Thymus (tissue), 11 donors: ENCODE measurements around the gene RAD51B. TPM values are rescaled to one million over a fixed set of nuclear protein-coding genes. Genes with fewer than 3 reads are reported as not detected.

Source experiments
- DNase-seq, 9 donors: peaks; one replicate each; pipeline ENCODE4 v3.0.0-alpha.2; 2013; ENCODE audit warnings: low spot score in 9 of 9, low read depth in 6 of 9, missing footprints in 1 of 9
- H3K27ac ChIP-seq, 2 donors: one replicate each; pipeline ENCODE4 v1.5.1; 2013; ENCODE audit warnings: control low read depth in 1 of 2, low read depth in 1 of 2, low read length in 1 of 2, mild to moderate bottlenecking in 1 of 2, moderate library complexity in 1 of 2
- H3K27me3 ChIP-seq, 2 donors: one replicate each; pipeline ENCODE4 v1.5.1; 2013; ENCODE audit warnings: low read length in 1 of 2; ENCODE audit not compliant: control insufficient read depth in 2 of 2, insufficient read depth in 1 of 2
- H3K36me3 ChIP-seq, 2 donors: one replicate each; pipeline ENCODE4 v1.5.1; 2013; ENCODE audit warnings: low read length in 1 of 2, mild to moderate bottlenecking in 1 of 2, moderate library complexity in 1 of 2; ENCODE audit not compliant: control insufficient read depth in 2 of 2, insufficient read depth in 2 of 2
- H3K4me1 ChIP-seq, 2 donors: one replicate each; pipeline ENCODE4 v1.5.1; 2013; ENCODE audit warnings: low read length in 2 of 2; ENCODE audit not compliant: control insufficient read depth in 2 of 2, insufficient read depth in 2 of 2
- H3K4me3 ChIP-seq, 2 donors: one replicate each; pipeline ENCODE4 v1.5.1; 2013; ENCODE audit warnings: low read length in 2 of 2, control low read depth in 1 of 2, mild to moderate bottlenecking in 1 of 2
- H3K9me3 ChIP-seq, 2 donors: one replicate each; pipeline ENCODE4 v1.5.1; 2013; ENCODE audit warnings: low read length in 1 of 2, mild to moderate bottlenecking in 1 of 2; ENCODE audit not compliant: control insufficient read depth in 2 of 2, insufficient read depth in 1 of 2
- WGBS: extraction: QIAGEN DNeasy Blood & Tissue Kit; methylation state at CpG from one replicate; pipeline ENCODE4 v1.1.7; 2013; 5-methylcytosine and 5-hydroxymethylcytosine counted together
- polyA plus RNA-seq: library from polyadenylated mRNA; stranded (reverse); fragments of 200-250 nt; gene quantifications from one replicate; pipeline ENCODE4 v1.2.3, GENCODE V29; 2013
- total RNA-seq: library from RNA; stranded (reverse); fragments of 120-200 nt; gene quantifications from one replicate; pipeline ENCODE4 v1.2.4, GENCODE V29; 2013
- donor health status: healthy.

The RAD51B gene
- total and polyA plus RNA-seq, 2 donors: 7.8 to 17.8 TPM

DNA sequence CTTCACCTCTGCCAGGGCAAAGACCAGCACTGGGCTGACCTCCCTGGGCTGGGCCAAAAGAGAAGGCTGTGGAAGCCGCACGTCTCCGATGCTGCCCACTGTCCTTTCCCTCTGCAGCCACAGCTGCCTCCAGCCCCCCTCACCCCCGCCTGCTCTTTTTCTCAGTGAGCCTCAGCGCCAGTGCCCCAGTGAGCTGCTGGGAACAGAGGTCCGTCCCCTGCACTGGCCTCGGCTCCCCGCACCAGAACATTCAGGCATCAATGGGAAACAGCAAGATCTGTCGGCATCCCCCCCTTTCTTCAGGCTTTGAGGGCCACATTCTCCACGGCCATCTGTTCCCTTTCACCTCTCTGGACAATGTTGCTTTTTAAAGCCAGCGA is 575.2 kb downstream of the RAD51B start:
- Histone ChIP-seq H3K9me3 (peaks cover 0 to 1% of the 10 kb centered on the region in 2 donors), H3K4me1 (peaks cover 1 to 32% of the 10 kb centered on the region in 2 donors), H3K4me3 (no peak overlapping the region), H3K27ac (peak overlapping the region in 1 of 2 donors; percentile 43), H3K27me3 (no peaks in the 10 kb centered on the region), H3K36me3 (no peaks in the 10 kb centered on the region)
- no peak for DNase-seq
- 98% methylated on average over 11 of the region's 11 CpGs for WGBS

DNA sequence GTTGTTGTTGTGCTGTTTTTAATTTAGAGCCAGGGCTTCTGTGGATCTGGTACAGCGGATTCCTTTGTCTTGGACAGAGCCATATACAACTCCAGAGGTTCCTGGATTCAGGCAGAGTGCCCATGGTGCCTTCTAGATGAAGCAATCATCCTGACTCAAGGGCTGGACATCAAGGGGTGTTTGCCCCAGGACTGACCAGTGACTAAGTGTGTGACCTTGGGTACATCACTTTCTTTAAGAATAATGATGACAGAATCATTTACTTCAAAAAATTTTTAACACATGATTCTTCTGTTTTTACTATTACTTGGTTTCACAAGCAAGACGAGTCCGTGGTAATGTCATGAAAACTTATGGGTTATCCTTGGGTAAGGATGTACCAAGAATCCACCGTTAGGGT is 576.0 kb downstream of the RAD51B start:
- no peak overlapping the region for H3K4me3 ChIP-seq
- H3K4me1 ChIP-seq: peaks cover 9 to 39% of the 10 kb centered on the region in 2 donors
- DNase-seq: no peak
- peaks cover 0 to 1% of the 10 kb centered on the region in 2 donors for H3K9me3 ChIP-seq
- H3K36me3 ChIP-seq: no peaks in the 10 kb centered on the region
- H3K27me3 ChIP-seq: no peaks in the 10 kb centered on the region
- peak overlapping the region in 1 of 2 donors; percentile 18 for H3K27ac ChIP-seq
- WGBS: 94% methylated on average over 4 of the region's 4 CpGs

DNA sequence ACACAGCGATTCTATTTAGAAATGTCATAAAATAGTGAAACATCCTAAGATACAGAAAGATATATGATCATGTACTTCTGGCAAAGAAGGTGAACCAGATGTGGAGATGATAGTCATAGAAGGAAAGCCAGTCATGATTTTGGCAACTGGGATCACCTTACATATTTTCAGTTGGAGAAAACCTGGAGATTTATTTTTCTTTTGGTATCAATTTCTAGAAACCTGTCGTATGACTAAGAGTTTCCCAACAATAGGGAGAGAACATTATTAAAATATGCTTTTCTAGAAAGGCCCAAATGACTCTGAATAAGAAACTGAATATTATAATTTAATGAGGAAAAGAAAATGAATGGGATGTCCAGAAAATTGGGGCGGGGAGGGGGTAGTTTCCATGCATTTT is 576.9 kb downstream of the RAD51B start:
- Histone ChIP-seq H3K9me3 (peaks cover 0 to 1% of the 10 kb centered on the region in 2 donors), H3K27ac (peak overlapping the region in 1 of 2 donors; percentile 33), H3K27me3 (no peaks in the 10 kb centered on the region), H3K4me1 (peaks cover 9 to 39% of the 10 kb centered on the region in 2 donors), H3K4me3 (no peak overlapping the region), H3K36me3 (no peaks in the 10 kb centered on the region)
- DNase-seq: no peak
- WGBS: 93% methylated on average over 3 of the region's 3 CpGs

DNA sequence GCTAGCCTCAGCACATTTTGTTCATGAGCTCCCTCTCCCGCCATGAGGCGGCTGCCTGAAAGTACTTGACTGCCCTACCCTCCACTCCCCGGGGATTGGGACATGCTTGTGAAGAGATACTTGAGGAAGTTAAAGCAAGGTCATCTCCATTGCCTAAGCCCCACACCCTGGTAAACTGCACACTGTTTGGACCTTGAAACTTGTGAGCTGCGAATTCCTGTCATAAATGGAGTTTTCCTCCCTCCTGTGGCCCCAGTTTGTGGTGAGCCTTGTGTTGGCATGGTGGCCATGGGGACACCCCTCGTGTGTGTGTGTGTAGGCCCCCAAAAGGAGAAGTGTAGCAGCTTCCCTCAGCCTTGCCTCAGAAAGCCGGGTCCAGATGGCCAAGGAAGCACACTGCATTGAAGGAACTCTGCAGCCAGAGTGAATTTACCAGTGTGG is 577.8 kb downstream of the RAD51B start:
- H3K4me1 ChIP-seq: peaks cover 9 to 41% of the 10 kb centered on the region in 2 donors
- H3K4me3 ChIP-seq: no peak overlapping the region
- WGBS: 61% methylated on average over 6 of the region's 6 CpGs
- no peak overlapping the region for H3K27ac ChIP-seq
- no peak for DNase-seq
- H3K9me3 ChIP-seq: peaks cover 0 to 1% of the 10 kb centered on the region in 2 donors
- no peaks in the 10 kb centered on the region for H3K36me3 ChIP-seq
- H3K27me3 ChIP-seq: no peaks in the 10 kb centered on the region

DNA sequence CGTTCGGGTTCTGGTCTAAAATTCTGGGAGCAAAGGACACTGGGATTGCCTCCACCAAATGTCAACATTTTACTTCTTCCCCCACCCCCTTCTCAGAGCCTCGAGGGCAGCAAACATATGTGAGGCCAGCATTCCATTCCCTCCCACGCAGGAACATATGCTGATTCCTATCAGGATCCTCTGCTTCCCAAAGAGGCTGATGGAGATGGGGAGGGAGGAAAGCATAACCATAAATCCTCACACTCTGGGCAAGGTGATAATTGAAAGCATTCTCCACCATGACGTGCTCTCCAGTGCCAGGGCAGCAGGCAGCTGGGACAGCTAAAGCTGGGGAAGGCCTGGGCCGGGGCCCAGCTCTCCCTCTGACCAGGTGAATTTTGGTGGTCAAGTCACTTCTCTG is 578.2 kb downstream of the RAD51B start:
- peaks cover 9 to 39% of the 10 kb centered on the region in 2 donors for H3K4me1 ChIP-seq
- H3K9me3 ChIP-seq: peaks cover 0 to 1% of the 10 kb centered on the region in 2 donors
- peak overlapping the region in 1 of 2 donors; percentile 49 for H3K27ac ChIP-seq
- H3K27me3 ChIP-seq: no peaks in the 10 kb centered on the region
- H3K4me3 ChIP-seq: no peak overlapping the region
- H3K36me3 ChIP-seq: no peaks in the 10 kb centered on the region
- 67% methylated on average over 6 of the region's 6 CpGs for WGBS
- no peak for DNase-seq

DNA sequence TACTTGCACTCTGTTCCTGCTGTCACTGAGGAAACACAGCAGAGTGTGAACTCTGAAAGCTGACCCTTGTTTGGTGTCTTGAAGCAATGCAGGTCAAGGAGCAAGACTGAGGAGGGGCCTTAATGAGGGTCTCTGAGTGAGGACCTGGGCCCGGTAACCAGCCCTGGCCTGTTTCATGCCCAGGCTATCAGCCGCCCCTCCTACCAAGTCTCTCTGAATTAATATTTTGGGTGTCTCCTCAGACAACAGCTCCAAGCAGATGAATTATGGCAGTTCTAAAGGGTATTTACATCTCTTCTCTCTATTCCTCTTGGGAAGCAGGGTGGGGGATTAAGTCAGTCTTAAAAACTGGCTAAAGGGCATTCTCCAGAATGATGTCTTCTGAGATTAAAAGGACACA is 578.8 kb downstream of the RAD51B start:
- H3K9me3 ChIP-seq: peaks cover 0 to 1% of the 10 kb centered on the region in 2 donors
- 99% methylated on average over 2 of the region's 2 CpGs for WGBS
- no peaks in the 10 kb centered on the region for H3K36me3 ChIP-seq
- H3K27me3 ChIP-seq: no peaks in the 10 kb centered on the region
- no peak overlapping the region for H3K4me3 ChIP-seq
- peaks cover 9 to 36% of the 10 kb centered on the region in 2 donors for H3K4me1 ChIP-seq
- peak overlapping the region in 1 of 2 donors; percentile 49 for H3K27ac ChIP-seq
- no peak for DNase-seq

DNA sequence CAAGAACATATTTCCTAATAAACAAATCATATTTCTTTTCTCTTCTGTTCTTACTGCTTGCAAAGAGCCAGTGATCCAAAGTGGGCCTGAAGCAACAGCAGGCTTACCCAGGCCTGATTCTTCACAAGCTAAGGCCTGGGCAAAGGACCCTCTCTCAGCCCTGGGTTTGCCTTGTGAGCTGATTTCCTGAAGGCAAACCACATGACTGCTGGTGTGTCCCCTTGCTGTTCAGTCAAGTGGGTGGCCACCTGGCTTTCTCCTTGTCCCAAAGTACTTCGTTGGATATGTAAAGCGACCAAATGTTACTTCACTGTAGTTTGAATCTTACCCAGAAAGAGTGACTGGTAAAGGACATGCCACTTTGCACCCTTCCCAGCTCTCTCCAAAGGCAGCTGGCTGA is 580.4 kb downstream of the RAD51B start:
- Histone ChIP-seq H3K27me3 (no peaks in the 10 kb centered on the region), H3K4me1 (peaks cover 14 to 37% of the 10 kb centered on the region in 2 donors), H3K4me3 (no peak overlapping the region), H3K36me3 (no peaks in the 10 kb centered on the region), H3K9me3 (no peaks in the 10 kb centered on the region), H3K27ac (peak overlapping the region in 1 of 2 donors; percentile 26)
- WGBS: 31% methylated on average over 2 of the region's 2 CpGs
- DNase-seq: no peak

DNA sequence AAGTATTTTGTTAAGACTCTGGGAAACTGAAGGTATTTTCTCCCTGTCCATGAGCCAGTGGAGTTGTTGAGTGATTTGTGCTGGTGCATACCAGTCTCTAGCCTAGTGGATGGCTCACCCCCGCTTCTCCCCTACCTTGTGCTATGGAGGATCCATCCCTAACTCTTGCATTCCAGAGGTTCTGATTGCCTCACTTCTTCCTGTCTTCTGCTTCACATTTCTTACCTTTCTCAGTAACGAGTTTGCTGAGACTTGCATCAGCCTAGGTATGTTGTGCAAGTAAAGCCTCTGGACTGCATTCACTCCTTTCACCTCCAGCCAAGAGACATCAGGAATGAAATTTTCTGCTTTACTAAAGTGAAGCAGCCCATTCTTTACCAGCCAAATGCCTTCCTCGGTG is 581.7 kb downstream of the RAD51B start:
- H3K4me1 ChIP-seq: peaks cover 14 to 40% of the 10 kb centered on the region in 2 donors
- H3K4me3 ChIP-seq: no peak overlapping the region
- H3K36me3 ChIP-seq: no peaks in the 10 kb centered on the region
- 92% methylated on average over 3 of the region's 3 CpGs for WGBS
- no peak overlapping the region for H3K27ac ChIP-seq
- no peaks in the 10 kb centered on the region for H3K9me3 ChIP-seq
- H3K27me3 ChIP-seq: no peaks in the 10 kb centered on the region
- no peak for DNase-seq

DNA sequence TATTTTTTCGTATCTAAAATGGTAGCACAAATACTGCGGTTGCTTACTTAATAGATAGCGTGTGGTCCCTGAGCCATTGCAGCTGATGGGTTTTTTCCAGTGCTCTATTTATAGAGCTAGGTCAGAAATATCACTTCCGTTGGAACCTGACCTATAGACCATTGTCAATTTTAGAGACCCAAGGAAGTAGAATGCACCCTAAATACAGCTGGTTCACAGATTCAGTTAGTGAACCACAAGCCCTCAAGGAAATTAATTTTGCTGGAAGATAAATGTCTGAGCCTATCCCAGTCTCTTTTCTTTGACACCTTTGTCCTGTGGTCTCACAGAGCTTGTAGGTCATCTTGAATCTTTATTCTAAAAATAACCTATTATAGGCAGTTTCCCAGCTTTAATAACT is 582.3 kb downstream of the RAD51B start:
- Histone ChIP-seq H3K36me3 (no peaks in the 10 kb centered on the region), H3K9me3 (no peaks in the 10 kb centered on the region), H3K27ac (no peak overlapping the region), H3K4me3 (no peak overlapping the region), H3K27me3 (no peaks in the 10 kb centered on the region), H3K4me1 (peaks cover 14 to 40% of the 10 kb centered on the region in 2 donors)
- 61% methylated on average over 4 of the region's 4 CpGs for WGBS
- DNase-seq: no peak
